HEK293 (cell line): ENCODE results near the gene SIRPB2.

Source experiments
- PRDM1 ChIP-seq: fragments of 450-650 bp; formaldehyde crosslinking; IDR thresholded peaks from 2 replicates; pipeline ENCODE4; 2016; ENCODE audit warnings: missing biosample characterization, missing genetic modification characterization
- SCRT1 ChIP-seq: fragments of 450-650 bp; formaldehyde crosslinking; IDR thresholded peaks from 2 replicates; pipeline ENCODE4 v1.5.1; 2016; ENCODE audit warnings: missing biosample characterization, missing genetic modification characterization, borderline replicate concordance
- ZBTB21 ChIP-seq: fragments of 450-650 bp; formaldehyde crosslinking; IDR thresholded peaks from 2 replicates; pipeline ENCODE4 v1.5.1; 2017; ENCODE audit warnings: missing biosample characterization, missing genetic modification characterization
- ZNF600 ChIP-seq: fragments of 450-650 bp; formaldehyde crosslinking; IDR thresholded peaks from 2 replicates; pipeline ENCODE4 v1.5.1; 2016; ENCODE audit warnings: missing biosample characterization, missing genetic modification characterization

DNA sequence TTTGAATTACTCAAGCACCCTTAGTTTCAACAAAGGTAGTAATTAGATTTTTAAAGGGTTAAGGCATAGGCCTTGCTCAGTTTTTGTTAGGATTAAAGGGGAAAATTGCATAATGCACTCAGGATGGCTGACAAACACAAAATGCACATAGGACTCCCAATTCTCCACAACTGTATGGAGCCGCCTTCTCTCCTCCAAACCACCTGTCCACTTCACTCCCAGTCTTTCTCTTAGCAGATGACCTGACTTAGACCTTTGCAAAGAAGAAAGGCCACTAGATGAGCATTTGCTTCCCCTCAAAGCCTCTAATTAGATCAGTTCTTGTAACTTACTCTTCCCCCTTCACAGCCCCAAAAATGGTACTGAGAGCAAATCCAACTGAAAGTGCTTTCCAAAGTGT, 44.7 kb downstream of the SIRPB2 start:
- no peak for TF ChIP-seq SCRT1
- no peak for TF ChIP-seq ZBTB21
- TF ChIP-seq PRDM1: no peak
- TF ChIP-seq ZNF600 (tag by site-specific recombination): no peak
